Epithelial cell of alveolus of lung (primary cell): ENCODE data around the gene LTB4R2. TPM values are rescaled to one million over a fixed set of nuclear protein-coding genes. Genes with fewer than 3 reads are reported as not detected.

Experiments
- total RNA-seq: library from RNA; depleted of rRNA; stranded (reverse); fragments of >200 nt; gene quantifications from 2 replicates; pipeline ENCODE4 v1.2.1, GENCODE V29; 2015

LTB4R2 gene, protein sequence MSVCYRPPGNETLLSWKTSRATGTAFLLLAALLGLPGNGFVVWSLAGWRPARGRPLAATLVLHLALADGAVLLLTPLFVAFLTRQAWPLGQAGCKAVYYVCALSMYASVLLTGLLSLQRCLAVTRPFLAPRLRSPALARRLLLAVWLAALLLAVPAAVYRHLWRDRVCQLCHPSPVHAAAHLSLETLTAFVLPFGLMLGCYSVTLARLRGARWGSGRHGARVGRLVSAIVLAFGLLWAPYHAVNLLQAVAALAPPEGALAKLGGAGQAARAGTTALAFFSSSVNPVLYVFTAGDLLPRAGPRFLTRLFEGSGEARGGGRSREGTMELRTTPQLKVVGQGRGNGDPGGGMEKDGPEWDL
- total RNA-seq: 1.2 and 2.3 TPM in 2 replicates

GRCh38 chr14:24309538-24310264, at the start of gene LTB4R2:
Gene LTB4R2 (plus strand): TSS chr14:24310140. CDS start chr14:24310665, 525 bp downstream.

DNA sequence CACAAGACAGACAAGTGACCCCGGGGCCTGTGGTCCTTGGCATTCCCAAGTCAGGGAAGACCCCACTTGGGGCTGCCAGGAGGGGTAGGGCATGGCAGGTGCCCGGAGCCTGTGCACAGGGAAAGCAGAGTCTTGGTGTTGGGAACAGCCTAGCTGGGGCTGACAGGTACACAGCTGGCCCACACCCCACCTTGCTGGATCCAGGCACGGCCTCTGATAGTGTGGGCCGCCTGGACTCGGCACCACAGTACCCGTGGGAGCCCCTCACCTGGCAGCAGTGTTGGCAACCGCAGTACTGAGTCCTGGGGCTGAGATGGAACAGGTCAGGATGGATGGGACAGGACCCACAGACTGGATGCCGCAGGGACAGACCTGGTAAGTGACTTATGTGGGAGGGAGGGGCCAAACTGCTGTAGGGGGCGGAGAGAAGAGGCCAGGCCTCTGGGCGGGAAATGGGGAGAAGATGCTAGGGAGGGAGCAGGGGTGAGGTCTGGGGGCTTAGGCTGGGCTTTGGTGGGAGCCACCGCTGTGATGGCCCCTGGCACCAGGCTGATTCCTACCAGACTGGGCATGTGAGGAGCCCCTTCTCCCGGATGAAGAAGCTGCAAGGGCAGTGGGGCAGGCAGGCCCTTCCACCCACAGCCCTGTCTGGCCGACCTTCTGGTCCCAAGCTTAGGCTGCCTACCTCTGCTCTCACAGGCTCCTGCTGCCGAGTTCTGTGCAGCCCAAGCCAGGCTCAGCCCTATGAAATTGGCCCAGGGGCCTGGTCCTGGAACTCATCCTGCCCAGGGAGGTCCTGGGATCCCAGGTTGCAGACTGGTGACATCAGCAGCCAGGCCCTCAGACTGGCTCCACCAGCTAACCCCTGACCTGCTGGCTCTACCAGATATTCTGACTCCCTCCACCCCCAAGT, 46.9 kb upstream of the LTB4R2 start, which contains the start of gene TGM1:
Gene TGM1, minus strand, starts transcription at position 357 of the 913 bp plus-strand sequence. CDS start 825 bp downstream, outside the sequence.

DNA sequence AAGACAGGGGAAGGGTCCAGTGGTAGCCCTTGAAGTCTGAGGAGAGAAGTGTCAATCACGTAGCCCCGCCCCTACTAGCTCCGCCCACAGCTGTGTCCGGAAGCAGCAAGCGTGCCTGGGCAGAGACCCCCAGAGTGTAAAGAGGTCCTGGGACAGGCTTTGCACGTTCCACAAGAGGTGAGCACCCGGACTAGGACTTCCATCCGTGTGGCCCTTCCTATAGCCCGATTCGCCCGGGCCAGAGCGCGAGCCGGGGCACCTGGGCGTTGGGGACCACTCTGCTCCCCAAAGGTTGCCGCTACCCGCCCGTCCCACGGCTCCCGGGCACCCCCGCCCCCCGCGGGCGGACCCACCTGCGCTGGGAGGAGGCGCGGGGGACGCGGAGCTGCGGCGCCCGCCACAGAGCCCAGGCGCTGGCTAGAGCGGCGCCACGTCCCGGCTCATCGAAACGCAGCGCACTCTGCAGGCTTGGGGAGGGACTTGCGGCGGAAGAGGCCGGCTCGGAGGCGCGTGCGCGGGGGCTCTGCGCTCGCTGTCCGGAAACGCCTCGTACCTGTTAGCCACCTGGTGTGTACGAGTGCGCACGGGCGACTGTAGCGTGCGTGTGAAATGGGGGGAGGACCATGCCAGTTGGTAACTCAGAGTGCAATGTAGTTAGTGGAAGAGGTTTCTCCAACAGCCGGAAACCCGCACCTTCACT, 38.7 kb upstream of the LTB4R2 start, which contains the start of gene RABGGTA:
Gene RABGGTA, minus strand, starts transcription at position 464 of the 700 bp plus-strand sequence. CDS start 482 bp downstream, outside the sequence.

GRCh38 chr14:24299255-24300191, 10.4 kb upstream of the LTB4R2 start, which contains the start of the genes DHRS1 and NOP9:
Gene DHRS1 (minus strand): TSS chr14:24299780. CDS start chr14:24299106, 674 bp downstream.
Gene NOP9 (plus strand): TSS chr14:24299850. CDS start chr14:24299955, 105 bp downstream.

DNA sequence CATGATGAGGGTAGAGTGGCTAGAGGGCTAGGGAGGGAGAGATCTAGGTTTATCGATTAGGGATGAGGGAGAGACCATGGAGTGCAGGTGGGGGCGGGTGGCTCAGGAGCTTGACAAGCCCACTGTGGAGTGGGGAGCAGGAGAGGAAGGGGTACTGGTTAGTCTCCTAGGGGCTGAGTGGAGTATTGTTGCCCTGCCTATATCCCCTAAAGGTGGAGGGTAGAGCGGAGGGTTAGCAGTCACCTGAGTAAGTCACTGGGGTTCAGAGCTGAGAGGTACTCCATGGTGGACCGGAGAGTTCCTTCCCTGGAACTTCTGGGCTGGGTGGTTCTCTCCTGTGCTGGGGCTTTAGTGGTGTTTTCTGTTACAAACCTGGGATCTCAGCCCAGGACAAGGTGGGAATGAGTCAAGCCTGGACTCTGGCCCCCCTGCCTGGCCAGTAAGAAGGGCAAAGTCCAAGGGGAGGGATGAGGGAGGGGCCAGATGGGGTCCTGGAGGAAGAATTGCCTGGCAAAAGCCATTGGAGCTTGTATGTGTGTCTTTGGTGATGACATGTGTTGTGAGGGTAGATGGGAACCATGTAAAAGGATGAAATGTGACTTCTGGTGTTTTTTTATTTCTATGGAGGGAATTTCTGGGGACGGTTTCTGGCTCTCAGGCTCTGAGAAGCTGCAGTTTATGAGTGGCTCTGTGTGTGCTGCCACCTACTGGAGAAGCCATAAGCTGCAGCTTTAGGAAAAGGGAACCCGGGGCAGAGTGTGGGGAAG, 2.2 kb upstream of the LTB4R2 start, which contains the start of gene CIDEB:
Gene CIDEB, minus strand, starts transcription at position 403 of the 767 bp plus-strand sequence. Its CDS starts 119 bp downstream, at position 284.

DNA sequence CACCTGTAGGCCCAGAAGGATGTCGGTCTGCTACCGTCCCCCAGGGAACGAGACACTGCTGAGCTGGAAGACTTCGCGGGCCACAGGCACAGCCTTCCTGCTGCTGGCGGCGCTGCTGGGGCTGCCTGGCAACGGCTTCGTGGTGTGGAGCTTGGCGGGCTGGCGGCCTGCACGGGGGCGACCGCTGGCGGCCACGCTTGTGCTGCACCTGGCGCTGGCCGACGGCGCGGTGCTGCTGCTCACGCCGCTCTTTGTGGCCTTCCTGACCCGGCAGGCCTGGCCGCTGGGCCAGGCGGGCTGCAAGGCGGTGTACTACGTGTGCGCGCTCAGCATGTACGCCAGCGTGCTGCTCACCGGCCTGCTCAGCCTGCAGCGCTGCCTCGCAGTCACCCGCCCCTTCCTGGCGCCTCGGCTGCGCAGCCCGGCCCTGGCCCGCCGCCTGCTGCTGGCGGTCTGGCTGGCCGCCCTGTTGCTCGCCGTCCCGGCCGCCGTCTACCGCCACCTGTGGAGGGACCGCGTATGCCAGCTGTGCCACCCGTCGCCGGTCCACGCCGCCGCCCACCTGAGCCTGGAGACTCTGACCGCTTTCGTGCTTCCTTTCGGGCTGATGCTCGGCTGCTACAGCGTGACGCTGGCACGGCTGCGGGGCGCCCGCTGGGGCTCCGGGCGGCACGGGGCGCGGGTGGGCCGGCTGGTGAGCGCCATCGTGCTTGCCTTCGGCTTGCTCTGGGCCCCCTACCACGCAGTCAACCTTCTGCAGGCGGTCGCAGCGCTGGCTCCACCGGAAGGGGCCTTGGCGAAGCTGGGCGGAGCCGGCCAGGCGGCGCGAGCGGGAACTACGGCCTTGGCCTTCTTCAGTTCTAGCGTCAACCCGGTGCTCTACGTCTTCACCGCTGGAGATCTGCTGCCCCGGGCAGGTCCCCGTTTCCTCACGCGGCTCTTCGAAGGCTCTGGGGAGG, 985 bp downstream of the LTB4R2 start, which contains the start of gene LTB4R:
Gene LTB4R, plus strand, starts transcription at position 857 of the 959 bp plus-strand sequence. CDS start 4,150 bp downstream, outside the sequence.

DNA sequence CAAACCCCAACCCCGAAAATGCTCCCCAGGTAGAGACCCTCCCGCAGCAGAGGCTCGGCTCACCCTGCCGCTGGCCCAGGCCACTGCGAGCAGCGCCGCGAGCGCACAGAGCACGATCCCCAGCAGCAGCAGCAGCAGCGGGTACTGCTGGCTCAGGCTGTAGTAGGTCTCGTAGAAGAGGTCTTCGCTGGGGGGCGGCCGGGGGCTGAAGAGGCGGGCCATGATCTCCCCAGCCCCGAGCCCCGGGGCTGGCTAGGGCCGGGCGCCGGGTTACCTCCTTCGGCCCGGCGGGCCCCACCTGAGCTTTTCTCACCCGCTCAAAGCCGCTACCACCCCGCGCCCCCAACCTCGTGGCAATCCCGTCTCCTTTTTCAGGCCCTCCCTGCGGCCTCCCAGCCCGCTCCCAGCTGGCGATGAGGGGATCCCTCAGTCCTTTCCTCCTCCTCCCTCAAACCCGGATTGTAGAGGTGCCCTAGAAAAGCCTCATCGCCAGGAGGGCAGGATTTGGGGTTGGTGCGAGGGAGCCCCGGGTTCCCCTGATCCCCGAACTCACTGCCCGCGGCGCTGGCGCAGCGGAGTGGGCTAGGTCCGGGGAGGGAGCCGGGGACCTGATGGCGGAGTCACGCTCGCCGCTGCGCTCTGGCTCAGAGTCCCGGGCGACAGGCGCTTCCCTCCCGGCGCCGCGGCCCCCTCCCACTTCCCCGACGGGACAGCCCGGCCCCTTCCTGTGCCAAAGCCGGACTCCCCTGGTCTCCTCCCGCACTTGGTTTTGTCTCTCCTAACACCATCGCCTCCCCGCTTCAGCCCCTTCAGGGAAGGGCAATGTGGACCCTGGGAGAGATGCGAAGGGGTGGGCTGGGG, 24.7 kb downstream of the LTB4R2 start, which contains the start of gene ADCY4:
Gene ADCY4, minus strand, starts transcription at position 641 of the 861 bp plus-strand sequence. Its CDS starts 419 bp downstream, at position 222.

GRCh38 chr14:24339284-24340151, 29.6 kb downstream of the LTB4R2 start, which contains the start of gene RIPK3:
Gene RIPK3 (minus strand): TSS chr14:24339991. CDS start chr14:24339826, 165 bp downstream.

Other genes with a start within 250 kb of the LTB4R2 start
- not detected in 2 replicates for gene CPNE6, start 238.6 kb upstream of the LTB4R2 start, total RNA-seq
- 19.4 and 71.2 TPM in 2 replicates for gene PCK2, start 215.8 kb upstream of the LTB4R2 start, total RNA-seq
- 21.0 and 34.9 TPM in 2 replicates for gene DCAF11, start 195.4 kb upstream of the LTB4R2 start, total RNA-seq
- gene NRL, start 195.2 kb upstream of the LTB4R2 start, total RNA-seq: 1.0 and 3.0 TPM in 2 replicates
- gene FITM1, start 179.5 kb upstream of the LTB4R2 start, total RNA-seq: 0.80 TPM in 1 of 2 replicates, not detected in the other
- gene PSME1, start 173.9 kb upstream of the LTB4R2 start, total RNA-seq: 145 and 188 TPM in 2 replicates
- 25.0 and 26.4 TPM in 2 replicates for gene EMC9, start 168.5 kb upstream of the LTB4R2 start, total RNA-seq
- gene PSME2, start 163.5 kb upstream of the LTB4R2 start, total RNA-seq: 28.7 and 159 TPM in 2 replicates
- gene RNF31, start 162.6 kb upstream of the LTB4R2 start, total RNA-seq: 37.0 and 77.7 TPM in 2 replicates
- 44.6 and 54.7 TPM in 2 replicates for gene IRF9, start 148.9 kb upstream of the LTB4R2 start, total RNA-seq
- 2.2 and 28.7 TPM in 2 replicates for gene REC8, start 138.1 kb upstream of the LTB4R2 start, total RNA-seq
- 24.0 and 41.4 TPM in 2 replicates for gene IPO4, start 121.3 kb upstream of the LTB4R2 start, total RNA-seq
- 67.5 and 79.2 TPM in 2 replicates for gene TM9SF1, start 114.7 kb upstream of the LTB4R2 start, total RNA-seq
- 0.13 TPM in 1 of 2 replicates, not detected in the other for gene TSSK4, start 104.4 kb upstream of the LTB4R2 start, total RNA-seq
- 37.2 and 42.5 TPM in 2 replicates for gene CHMP4A, start 96.7 kb upstream of the LTB4R2 start, total RNA-seq
- 18.0 and 22.0 TPM in 2 replicates for gene MDP1, start 94.1 kb upstream of the LTB4R2 start, total RNA-seq
- 189 and 190 TPM in 2 replicates for gene NEDD8, start 77.8 kb upstream of the LTB4R2 start, total RNA-seq
- gene GMPR2, start 77.2 kb upstream of the LTB4R2 start, total RNA-seq: 60.1 and 72.7 TPM in 2 replicates
- gene TINF2, start 67.5 kb upstream of the LTB4R2 start, total RNA-seq: 47.3 and 57.3 TPM in 2 replicates
- gene TGM1, start 47.0 kb upstream of the LTB4R2 start, total RNA-seq: 0.52 and 1.8 TPM in 2 replicates
- 19.6 and 28.6 TPM in 2 replicates for gene RABGGTA, start 38.5 kb upstream of the LTB4R2 start, total RNA-seq
- 17.3 and 21.1 TPM in 2 replicates for gene DHRS1, start 10.4 kb upstream of the LTB4R2 start, total RNA-seq
- 18.2 and 18.6 TPM in 2 replicates for gene NOP9, start 10.3 kb upstream of the LTB4R2 start, total RNA-seq
- gene CIDEB, start 2.2 kb upstream of the LTB4R2 start, total RNA-seq: 0.16 and 1.9 TPM in 2 replicates
- 0.91 and 2.1 TPM in 2 replicates for gene LTB4R, start 1.4 kb downstream of the LTB4R2 start, total RNA-seq
- gene ADCY4, start 24.9 kb downstream of the LTB4R2 start, total RNA-seq: 0.39 and 0.88 TPM in 2 replicates
- 0.65 TPM in 1 of 2 replicates, not detected in the other for gene RIPK3, start 29.9 kb downstream of the LTB4R2 start, total RNA-seq
- 36.1 and 111 TPM in 2 replicates for gene NFATC4, start 58.0 kb downstream of the LTB4R2 start, total RNA-seq
- 9.7 and 33.2 TPM in 2 replicates for gene NYNRIN, start 88.9 kb downstream of the LTB4R2 start, total RNA-seq
- 1.6 and 5.3 TPM in 2 replicates for gene CBLN3, start 119.5 kb downstream of the LTB4R2 start, total RNA-seq
- 33.4 TPM in 2 replicates for gene KHNYN, start 119.8 kb downstream of the LTB4R2 start, total RNA-seq
- gene SDR39U1, start 132.6 kb downstream of the LTB4R2 start, total RNA-seq: 17.5 and 25.7 TPM in 2 replicates
- gene CMA1, start 198.1 kb downstream of the LTB4R2 start, total RNA-seq: not detected in 2 replicates